Upper lobe of left lung (tissue), 4 donors: ENCODE data around the gene KRT26.

ENCODE experiments used
- POLR2A ChIP-seq, 4 donors: fragments of 450-650 bp; IDR thresholded peaks; one replicate each; pipeline ENCODE4 v1.5.1; 2016 to 2017; ENCODE audit warnings: antibody characterized with exemption in 4 of 4, mild to moderate bottlenecking in 2 of 4
- POLR2AphosphoS5 ChIP-seq, 2 donors: sonication (generic); formaldehyde crosslinking; IDR thresholded peaks; one replicate each; pipeline ENCODE4 v1.5.1; 2017; ENCODE audit warnings: antibody characterized with exemption in 2 of 2
- TF ChIP-seq, protein P1 (sequence below), 6 experiments: fragments of 450-650 bp in 4 of 6; fragments of 200-600 bp in 2 of 6; sonication (generic) in 2 of 6; IDR thresholded peaks; one replicate each; pipeline ENCODE4 v1.5.1; 2016 to 2019; ENCODE audit warnings: antibody characterized with exemption in 6 of 6

DNA sequence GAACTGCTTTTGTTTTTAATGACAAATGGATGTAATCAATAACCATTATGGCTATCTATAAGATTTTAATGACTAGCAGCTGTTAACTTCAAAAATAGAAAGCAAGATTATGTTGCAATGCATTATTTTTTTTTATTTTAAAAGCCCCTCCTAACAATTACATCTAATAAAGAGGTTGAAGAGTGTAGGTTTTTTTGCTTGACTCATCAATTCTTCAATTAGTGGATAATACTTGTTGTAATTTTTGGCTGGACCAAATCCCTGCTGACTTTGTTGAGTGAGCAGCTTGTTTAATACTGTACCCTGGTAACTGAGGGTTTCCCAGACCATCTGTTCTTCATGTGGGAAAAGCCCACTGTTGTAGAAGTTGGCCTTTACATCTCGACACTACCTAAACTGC, 41.0 kb downstream of the KRT26 start:
- TF ChIP-seq, protein P1, sequence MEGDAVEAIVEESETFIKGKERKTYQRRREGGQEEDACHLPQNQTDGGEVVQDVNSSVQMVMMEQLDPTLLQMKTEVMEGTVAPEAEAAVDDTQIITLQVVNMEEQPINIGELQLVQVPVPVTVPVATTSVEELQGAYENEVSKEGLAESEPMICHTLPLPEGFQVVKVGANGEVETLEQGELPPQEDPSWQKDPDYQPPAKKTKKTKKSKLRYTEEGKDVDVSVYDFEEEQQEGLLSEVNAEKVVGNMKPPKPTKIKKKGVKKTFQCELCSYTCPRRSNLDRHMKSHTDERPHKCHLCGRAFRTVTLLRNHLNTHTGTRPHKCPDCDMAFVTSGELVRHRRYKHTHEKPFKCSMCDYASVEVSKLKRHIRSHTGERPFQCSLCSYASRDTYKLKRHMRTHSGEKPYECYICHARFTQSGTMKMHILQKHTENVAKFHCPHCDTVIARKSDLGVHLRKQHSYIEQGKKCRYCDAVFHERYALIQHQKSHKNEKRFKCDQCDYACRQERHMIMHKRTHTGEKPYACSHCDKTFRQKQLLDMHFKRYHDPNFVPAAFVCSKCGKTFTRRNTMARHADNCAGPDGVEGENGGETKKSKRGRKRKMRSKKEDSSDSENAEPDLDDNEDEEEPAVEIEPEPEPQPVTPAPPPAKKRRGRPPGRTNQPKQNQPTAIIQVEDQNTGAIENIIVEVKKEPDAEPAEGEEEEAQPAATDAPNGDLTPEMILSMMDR (IDR thresholded peaks at IDR 0.05) = no peak
- TF ChIP-seq POLR2A (IDR thresholded peaks at IDR 0.05) (no peak), POLR2AphosphoS5 (IDR thresholded peaks at IDR 0.05) (no peak)
